ENCODE data around the gene FAM227A.
A peak's percentile ranks its signal among the peaks of the same experiment; 100 is the strongest.

DNA sequence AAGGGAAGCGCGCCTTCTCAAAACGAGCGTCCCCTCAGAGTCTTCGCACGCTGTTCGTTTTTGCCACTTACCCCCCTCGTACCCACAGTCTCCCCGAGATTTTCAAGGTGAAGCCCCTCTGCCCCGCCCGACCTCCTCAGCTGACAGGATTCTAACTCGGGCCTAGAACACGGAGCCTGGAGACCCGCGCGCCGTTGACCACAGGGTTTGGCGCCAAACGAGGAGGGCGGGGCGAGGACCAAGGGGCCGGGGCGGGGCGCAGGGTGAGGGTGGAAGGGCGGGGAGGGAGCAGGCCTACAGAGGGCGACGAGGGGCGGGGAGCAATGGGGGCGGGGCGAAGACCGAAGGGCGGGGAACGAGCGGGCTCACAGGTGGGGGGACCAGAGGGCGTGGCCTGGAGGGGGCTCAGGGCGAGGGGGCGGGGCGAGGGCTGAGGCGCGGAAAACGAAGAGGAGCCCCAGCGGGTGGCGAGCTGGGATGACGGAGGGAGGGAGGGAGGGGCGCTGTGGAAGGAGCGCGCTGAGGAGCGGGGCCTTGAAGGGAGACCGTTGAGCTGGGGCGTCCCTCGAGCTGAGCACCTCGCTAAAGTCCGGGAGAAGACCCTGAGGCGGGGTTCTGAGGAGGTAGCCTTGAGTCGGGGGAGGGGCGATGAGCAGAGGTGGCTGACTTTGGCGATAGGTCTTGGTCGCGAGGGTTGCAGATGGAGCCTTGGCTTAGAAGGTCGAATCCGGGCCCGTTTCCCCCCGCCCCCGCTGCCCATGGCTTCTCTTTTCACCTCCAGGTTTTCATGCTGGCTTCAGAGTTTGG lies 86.0 kb downstream of the FAM227A start, which contains the start of gene DMC1:
- TF ChIP-seq, protein P1, sequence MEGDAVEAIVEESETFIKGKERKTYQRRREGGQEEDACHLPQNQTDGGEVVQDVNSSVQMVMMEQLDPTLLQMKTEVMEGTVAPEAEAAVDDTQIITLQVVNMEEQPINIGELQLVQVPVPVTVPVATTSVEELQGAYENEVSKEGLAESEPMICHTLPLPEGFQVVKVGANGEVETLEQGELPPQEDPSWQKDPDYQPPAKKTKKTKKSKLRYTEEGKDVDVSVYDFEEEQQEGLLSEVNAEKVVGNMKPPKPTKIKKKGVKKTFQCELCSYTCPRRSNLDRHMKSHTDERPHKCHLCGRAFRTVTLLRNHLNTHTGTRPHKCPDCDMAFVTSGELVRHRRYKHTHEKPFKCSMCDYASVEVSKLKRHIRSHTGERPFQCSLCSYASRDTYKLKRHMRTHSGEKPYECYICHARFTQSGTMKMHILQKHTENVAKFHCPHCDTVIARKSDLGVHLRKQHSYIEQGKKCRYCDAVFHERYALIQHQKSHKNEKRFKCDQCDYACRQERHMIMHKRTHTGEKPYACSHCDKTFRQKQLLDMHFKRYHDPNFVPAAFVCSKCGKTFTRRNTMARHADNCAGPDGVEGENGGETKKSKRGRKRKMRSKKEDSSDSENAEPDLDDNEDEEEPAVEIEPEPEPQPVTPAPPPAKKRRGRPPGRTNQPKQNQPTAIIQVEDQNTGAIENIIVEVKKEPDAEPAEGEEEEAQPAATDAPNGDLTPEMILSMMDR (IDR thresholded peaks at IDR 0.05): no peak
- peak in 2 of 3 donors; percentile 33 to 47 for TF ChIP-seq POLR2A (IDR thresholded peaks at IDR 0.05)

Data from body of pancreas (tissue), 4 donors.